ENCODE data around the gene LRRIQ3. TPM values are rescaled to one million over a fixed set of nuclear protein-coding genes. Genes with fewer than 3 reads are reported as not detected.
"Not testable (repeated sequence)": the region's sequence is repeated elsewhere in the genome, so short reads cannot be mapped to it uniquely, and the experiment has no call there.

LRRIQ3 gene
- total RNA-seq, 1 donor = 0.72 TPM

DNA sequence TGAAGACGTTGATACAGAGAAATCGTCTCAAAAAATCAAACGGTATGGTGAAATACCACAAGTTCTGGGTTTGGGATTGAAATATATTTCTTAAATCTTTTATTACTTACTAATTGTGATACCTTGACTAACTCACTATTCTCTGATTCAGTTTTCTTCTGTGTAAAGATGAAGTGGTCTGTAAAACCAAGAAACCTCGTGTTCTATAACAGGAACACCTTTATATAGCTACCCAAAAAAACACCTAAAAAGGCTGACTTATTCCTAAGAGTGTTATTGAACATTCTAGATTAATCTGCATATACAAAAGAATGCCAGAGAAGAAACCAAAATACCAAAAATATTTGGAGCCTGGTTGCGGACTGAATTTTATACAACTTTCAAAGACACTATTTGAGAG is 721 bp downstream of the LRRIQ3 start:
- no peaks in the 10 kb centered on the region for H3K36me3 ChIP-seq (ENCODE audit: insufficient read depth, low read length)

DNA sequence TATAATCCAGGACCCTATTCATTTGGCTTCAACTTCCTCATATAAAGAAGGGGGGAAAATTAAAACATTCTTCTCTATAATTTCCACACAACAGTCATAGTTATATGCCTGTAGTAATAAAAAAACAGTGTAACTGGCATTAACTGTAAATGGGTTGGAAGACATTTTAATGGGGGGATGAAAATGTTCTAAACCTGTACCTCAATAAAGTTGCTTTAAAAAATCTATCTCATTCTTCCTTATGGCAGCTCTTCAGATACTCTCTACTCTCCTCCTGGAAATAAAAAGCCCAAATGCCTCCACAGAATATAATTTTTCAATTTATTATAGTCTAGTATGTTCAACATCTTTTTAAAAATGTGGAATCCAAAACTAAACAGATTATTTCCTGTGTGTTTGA is 2.6 kb downstream of the LRRIQ3 start:
- Histone ChIP-seq H3K4me3 (ENCODE audit: insufficient read depth, low read length) (no peak overlapping the region), H3K27ac (ENCODE audit: low read depth, low read length) (no peak overlapping the region), H2AFZ (ENCODE audit: low read length) (peak overlapping the region; percentile 49), H3K36me3 (ENCODE audit: insufficient read depth, low read length) (no peaks in the 10 kb centered on the region), H4K20me1 (ENCODE audit: insufficient read depth, low read length) (no peaks in the 10 kb centered on the region), H3K4me1 (ENCODE audit: insufficient read depth, low read length) (peaks cover 5% of the 10 kb centered on the region), H3K9me3 (ENCODE audit: low read depth, low read length) (no peaks in the 10 kb centered on the region), H3K27me3 (ENCODE audit: insufficient read depth, low read length) (no peaks in the 10 kb centered on the region), H3K4me2 (ENCODE audit: insufficient read depth, low read length) (no peak overlapping the region), H3K79me2 (ENCODE audit: insufficient read depth, low read length) (peaks cover 9% of the 10 kb centered on the region)
- TF ChIP-seq, protein P1, sequence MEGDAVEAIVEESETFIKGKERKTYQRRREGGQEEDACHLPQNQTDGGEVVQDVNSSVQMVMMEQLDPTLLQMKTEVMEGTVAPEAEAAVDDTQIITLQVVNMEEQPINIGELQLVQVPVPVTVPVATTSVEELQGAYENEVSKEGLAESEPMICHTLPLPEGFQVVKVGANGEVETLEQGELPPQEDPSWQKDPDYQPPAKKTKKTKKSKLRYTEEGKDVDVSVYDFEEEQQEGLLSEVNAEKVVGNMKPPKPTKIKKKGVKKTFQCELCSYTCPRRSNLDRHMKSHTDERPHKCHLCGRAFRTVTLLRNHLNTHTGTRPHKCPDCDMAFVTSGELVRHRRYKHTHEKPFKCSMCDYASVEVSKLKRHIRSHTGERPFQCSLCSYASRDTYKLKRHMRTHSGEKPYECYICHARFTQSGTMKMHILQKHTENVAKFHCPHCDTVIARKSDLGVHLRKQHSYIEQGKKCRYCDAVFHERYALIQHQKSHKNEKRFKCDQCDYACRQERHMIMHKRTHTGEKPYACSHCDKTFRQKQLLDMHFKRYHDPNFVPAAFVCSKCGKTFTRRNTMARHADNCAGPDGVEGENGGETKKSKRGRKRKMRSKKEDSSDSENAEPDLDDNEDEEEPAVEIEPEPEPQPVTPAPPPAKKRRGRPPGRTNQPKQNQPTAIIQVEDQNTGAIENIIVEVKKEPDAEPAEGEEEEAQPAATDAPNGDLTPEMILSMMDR (IDR thresholded peaks at IDR 0.05; ENCODE audit: extremely low read depth, low read depth, low read length) = no peak
- no peak for DNase-seq (ENCODE audit: insufficient read length, low spot score, missing footprints)

More for the DNA sequence above, 721 bp downstream of the LRRIQ3 start:
- Histone ChIP-seq H3K4me1 (ENCODE audit: insufficient read depth, low read length) (peaks cover 5% of the 10 kb centered on the region), H3K4me3 (ENCODE audit: insufficient read depth, low read length) (peak overlapping the region; percentile 85), H3K4me2 (ENCODE audit: insufficient read depth, low read length) (peak overlapping the region; percentile 82), H4K20me1 (ENCODE audit: insufficient read depth, low read length) (no peaks in the 10 kb centered on the region), H3K79me2 (ENCODE audit: insufficient read depth, low read length) (peaks cover 9% of the 10 kb centered on the region), H3K27me3 (ENCODE audit: insufficient read depth, low read length) (no peaks in the 10 kb centered on the region), H2AFZ (ENCODE audit: low read length) (peak overlapping the region; percentile 82), H3K9me3 (ENCODE audit: low read depth, low read length) (no peaks in the 10 kb centered on the region), H3K27ac (ENCODE audit: low read depth, low read length) (peak overlapping the region; percentile 71)
- TF ChIP-seq, protein P1 (IDR thresholded peaks at IDR 0.05; ENCODE audit: extremely low read depth, low read depth, low read length) = no peak
- peak; percentile 11 for DNase-seq (ENCODE audit: insufficient read length, low spot score, missing footprints)

DNA sequence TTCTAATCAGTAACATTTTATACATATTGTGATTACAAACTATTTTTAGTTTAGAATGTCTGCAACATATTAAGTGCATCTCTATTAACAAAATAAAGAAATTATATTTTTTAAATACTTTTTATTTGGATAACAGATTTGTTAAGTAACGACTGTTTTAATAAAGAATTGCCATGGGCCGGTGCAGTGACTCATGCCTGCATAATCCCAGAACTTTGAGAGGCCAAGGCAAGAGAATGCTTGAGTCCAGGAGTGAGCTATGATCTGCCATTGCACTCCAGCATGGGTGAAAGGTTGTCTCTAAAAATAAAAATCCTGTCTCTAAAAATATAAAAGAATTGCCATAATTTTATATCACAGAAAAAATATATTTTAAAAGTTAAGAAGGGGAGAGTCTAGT is 4.1 kb downstream of the LRRIQ3 start:
- no peak overlapping the region for H3K4me3 ChIP-seq (ENCODE audit: insufficient read depth, low read length)
- no peak overlapping the region for H3K27ac ChIP-seq (ENCODE audit: low read depth, low read length)
- H4K20me1 ChIP-seq (ENCODE audit: insufficient read depth, low read length) = no peaks in the 10 kb centered on the region
- H3K4me2 ChIP-seq (ENCODE audit: insufficient read depth, low read length) = no peak overlapping the region
- TF ChIP-seq, protein P1 (IDR thresholded peaks at IDR 0.05; ENCODE audit: extremely low read depth, low read depth, low read length) = no peak
- peaks cover 5% of the 10 kb centered on the region for H3K4me1 ChIP-seq (ENCODE audit: insufficient read depth, low read length)
- H3K27me3 ChIP-seq (ENCODE audit: insufficient read depth, low read length) = no peaks in the 10 kb centered on the region
- no peaks in the 10 kb centered on the region for H3K36me3 ChIP-seq (ENCODE audit: insufficient read depth, low read length)
- peaks cover 6% of the 10 kb centered on the region for H3K79me2 ChIP-seq (ENCODE audit: insufficient read depth, low read length)
- DNase-seq (ENCODE audit: insufficient read length, low spot score, missing footprints) = peak; percentile 17
- no peaks in the 10 kb centered on the region for H3K9me3 ChIP-seq (ENCODE audit: low read depth, low read length)
- no peak overlapping the region for H2AFZ ChIP-seq (ENCODE audit: low read length)

DNA sequence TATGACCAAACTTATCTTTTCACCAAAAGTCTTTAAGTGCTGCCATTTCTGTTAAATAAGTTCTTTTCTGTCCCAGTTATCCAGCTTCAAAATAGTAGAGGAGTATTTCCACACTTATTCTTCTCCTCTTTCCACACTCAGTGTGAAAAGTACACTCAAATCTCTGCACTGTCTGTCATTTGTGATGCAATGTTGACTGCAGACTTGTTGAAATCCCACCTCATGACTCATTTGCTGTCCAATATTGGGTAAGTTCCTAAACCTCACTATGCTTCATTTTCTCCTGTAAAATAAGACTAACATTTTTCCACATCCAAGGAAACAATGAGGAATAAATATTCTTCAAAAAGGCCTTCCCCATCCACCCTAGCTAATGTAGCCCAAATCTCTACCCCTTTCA is 17.5 kb downstream of the LRRIQ3 start:
- TF ChIP-seq, protein P1 (IDR thresholded peaks at IDR 0.05; ENCODE audit: extremely low read depth, low read depth, low read length) = no peak
- Histone ChIP-seq H3K27me3 (ENCODE audit: insufficient read depth, low read length) (no peaks in the 10 kb centered on the region), H3K4me3 (ENCODE audit: insufficient read depth, low read length) (no peak overlapping the region), H4K20me1 (ENCODE audit: insufficient read depth, low read length) (no peaks in the 10 kb centered on the region), H3K79me2 (ENCODE audit: insufficient read depth, low read length) (no peaks in the 10 kb centered on the region), H3K4me2 (ENCODE audit: insufficient read depth, low read length) (no peak overlapping the region), H3K27ac (ENCODE audit: low read depth, low read length) (no peak overlapping the region), H3K36me3 (ENCODE audit: insufficient read depth, low read length) (no peaks in the 10 kb centered on the region), H2AFZ (ENCODE audit: low read length) (no peak overlapping the region), H3K4me1 (ENCODE audit: insufficient read depth, low read length) (no peaks in the 10 kb centered on the region), H3K9me3 (ENCODE audit: low read depth, low read length) (no peaks in the 10 kb centered on the region)
- no peak for DNase-seq (ENCODE audit: insufficient read length, low spot score, missing footprints)

DNA sequence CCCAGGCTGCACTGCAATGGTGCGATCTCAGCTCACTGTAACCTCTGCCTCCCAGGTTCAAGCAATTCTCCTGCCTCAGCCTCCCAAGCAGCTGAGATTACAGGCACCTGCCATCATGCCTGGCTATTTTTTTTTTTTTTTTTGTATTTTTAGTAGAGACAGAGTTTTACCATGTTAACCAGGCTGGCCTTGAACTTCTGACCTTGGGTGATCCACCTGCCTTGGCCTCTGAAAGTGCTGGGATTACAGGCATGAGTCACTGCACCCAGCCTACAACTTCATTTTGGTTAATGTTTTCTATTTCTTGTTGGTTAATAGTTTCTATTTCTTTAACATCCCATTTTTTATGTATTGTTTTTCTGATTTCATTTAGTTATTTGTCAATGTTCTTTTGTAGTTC is 23.6 kb downstream of the LRRIQ3 start:
- H4K20me1 ChIP-seq (ENCODE audit: insufficient read depth, low read length); H3K4me1 ChIP-seq (ENCODE audit: insufficient read depth, low read length); DNase-seq (ENCODE audit: insufficient read length, low spot score, missing footprints); H3K79me2 ChIP-seq (ENCODE audit: insufficient read depth, low read length); H3K4me2 ChIP-seq (ENCODE audit: insufficient read depth, low read length); H3K9me3 ChIP-seq (ENCODE audit: low read depth, low read length); H3K36me3 ChIP-seq (ENCODE audit: insufficient read depth, low read length); H2AFZ ChIP-seq (ENCODE audit: low read length); H3K27ac ChIP-seq (ENCODE audit: low read depth, low read length); H3K4me3 ChIP-seq (ENCODE audit: insufficient read depth, low read length); H3K27me3 ChIP-seq (ENCODE audit: insufficient read depth, low read length): not testable (repeated sequence)
